Upper lobe of left lung (tissue), 4 donors: ENCODE results near the gene ATXN1.

Experiments used
- CTCF ChIP-seq, 6 experiments: fragments of 450-650 bp in 4 of 6; fragments of 200-600 bp in 2 of 6; sonication (generic) in 2 of 6; IDR thresholded peaks; one replicate each; pipeline ENCODE4 v1.5.1; 2016 to 2019; ENCODE audit warnings: antibody characterized with exemption in 6 of 6
- POLR2A ChIP-seq, 4 donors: fragments of 450-650 bp; IDR thresholded peaks; one replicate each; pipeline ENCODE4 v1.5.1; 2016 to 2017; ENCODE audit warnings: antibody characterized with exemption in 4 of 4, mild to moderate bottlenecking in 2 of 4
- POLR2AphosphoS5 ChIP-seq, 2 donors: sonication (generic); formaldehyde crosslinking; IDR thresholded peaks; one replicate each; pipeline ENCODE4 v1.5.1; 2017; ENCODE audit warnings: antibody characterized with exemption in 2 of 2

- TF ChIP-seq CTCF (IDR thresholded peaks at IDR 0.05) (no peak), POLR2A (IDR thresholded peaks at IDR 0.05) (no peak), POLR2AphosphoS5 (IDR thresholded peaks at IDR 0.05) (no peak)
These were observed 123.6 kb downstream of the ATXN1 start for GRCh38 chr6:16637635-16638034.
